Lower lobe of right lung (tissue), 2 donors: ENCODE data around the gene TMEM234. TPM values are rescaled to one million over a fixed set of nuclear protein-coding genes. Genes with fewer than 3 reads are reported as not detected.

Experiments used
- ATAC-seq, 2 donors: fragments of 200-7000 bp; cut with Tn5 transposase; one replicate each; pipeline ENCODE4 v1.9.1; 2020 to 2022; ENCODE audit warnings: mild to moderate bottlenecking in 2 of 2, moderate library complexity in 2 of 2
- DNase-seq: peaks from one replicate; pipeline ENCODE4 v3.0.0-alpha.2; 2020
- H3K27ac ChIP-seq: fragments of 200-600 bp; one replicate; pipeline ENCODE4 v1.8.0; 2022
- H3K27me3 ChIP-seq: fragments of 200-600 bp; one replicate; pipeline ENCODE4 v1.8.0; 2022; ENCODE audit warnings: low read depth
- H3K36me3 ChIP-seq: fragments of 200-600 bp; one replicate; pipeline ENCODE4 v1.8.0; 2022; ENCODE audit warnings: mild to moderate bottlenecking
- H3K4me1 ChIP-seq: fragments of 200-600 bp; one replicate; pipeline ENCODE4 v1.8.0; 2022
- H3K4me3 ChIP-seq: fragments of 200-600 bp; one replicate; pipeline ENCODE4 v1.8.0; 2022; ENCODE audit warnings: mild to moderate bottlenecking
- H3K9me3 ChIP-seq: fragments of 200-600 bp; one replicate; pipeline ENCODE4 v1.8.0; 2022
- CTCF ChIP-seq: fragments of 200-600 bp; IDR thresholded peaks from one replicate; pipeline ENCODE4 v1.8.0; 2022; ENCODE audit warnings: antibody characterized with exemption, mild to moderate bottlenecking
- intact Hi-C: fragments of 100-400 bp; cut with DNase I; formaldehyde crosslinking; loops from one replicate; pipeline ENCODE4 v1.11.0; 2022
- total RNA-seq: library from RNA; stranded (reverse); fragmentation: NEBNext Ultra II Directional; extraction: Animal tissue kit (Norgen Biotek cat#: 25700); gene quantifications from one replicate; pipeline ENCODE4 v1.2.1, GENCODE V29; 2021
- donor health status: DM: no; HTN: yes; CAD: no; lungs with severe emphysema.

TMEM234 gene
- total RNA-seq, 1 donor from 2014 or later = 24.5 TPM

- H3K9me3 ChIP-seq = no peaks in the 10 kb centered on the region
Measured at GRCh38 chr1:32186491-32186890, 35.7 kb downstream of the TMEM234 start.

DNA sequence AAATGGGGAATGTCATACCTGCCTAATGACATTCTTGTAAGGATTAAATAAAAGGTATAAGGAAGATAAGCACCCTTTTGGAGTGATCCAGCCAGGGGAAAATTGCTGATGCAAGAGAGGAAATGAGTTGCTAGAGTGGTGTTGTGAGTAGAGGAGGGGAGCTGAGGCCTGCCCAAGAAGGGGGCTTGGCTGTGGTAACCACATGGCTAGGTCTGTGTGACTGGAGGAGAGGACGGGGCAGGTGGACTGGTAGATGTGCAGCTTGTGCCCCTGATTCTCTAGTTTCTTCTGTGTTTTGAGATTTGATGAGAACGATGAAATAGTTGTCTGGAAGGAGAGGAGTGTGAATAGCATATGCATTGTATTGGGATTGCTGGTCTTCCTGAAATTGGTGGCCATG is 36.1 kb downstream of the TMEM234 start:
- ATAC-seq = no peak
- no peak for TF ChIP-seq CTCF
- DNase-seq = no peak
- no peaks in the 10 kb centered on the region for H3K9me3 ChIP-seq
- H3K36me3 ChIP-seq = peaks cover 98% of the 10 kb centered on the region
- intact Hi-C loops = no loop called here
- H3K27me3 ChIP-seq = no peaks in the 10 kb centered on the region
- no peak overlapping the region for H3K27ac ChIP-seq
- no peak overlapping the region for H3K4me3 ChIP-seq
- peaks cover 41% of the 10 kb centered on the region for H3K4me1 ChIP-seq

More at GRCh38 chr1:32186491-32186890, 35.7 kb downstream of the TMEM234 start:
- ATAC-seq (no peak), DNase-seq (no peak)
- peaks cover 100% of the 10 kb centered on the region for H3K36me3 ChIP-seq
- intact Hi-C loops = no loop called here
- peaks cover 36% of the 10 kb centered on the region for H3K4me1 ChIP-seq
- H3K4me3 ChIP-seq = no peak overlapping the region
- no peak for TF ChIP-seq CTCF
- no peaks in the 10 kb centered on the region for H3K27me3 ChIP-seq
- H3K27ac ChIP-seq = no peak overlapping the region

DNA sequence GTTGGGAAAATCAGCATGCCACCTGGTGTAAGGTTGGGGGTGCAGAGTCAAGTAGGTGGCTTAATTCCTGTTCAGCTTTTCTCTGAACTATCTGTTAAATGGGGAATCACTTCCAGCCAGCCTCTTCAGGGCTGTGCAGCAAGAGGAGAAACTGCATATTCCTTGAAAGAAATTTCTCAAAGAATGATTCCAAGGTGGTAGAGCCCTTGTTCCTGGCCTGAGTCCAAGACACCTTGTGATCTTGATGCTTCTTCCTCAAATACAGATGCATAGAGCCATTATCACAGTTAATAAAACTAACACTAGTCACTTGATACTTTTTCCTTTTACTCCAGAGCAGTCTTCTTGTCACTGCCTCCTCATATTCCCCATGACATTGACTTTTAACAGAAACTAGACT is 37.5 kb downstream of the TMEM234 start:
- H3K36me3 ChIP-seq = peaks cover 84% of the 10 kb centered on the region
- no peak for DNase-seq
- H3K27ac ChIP-seq = no peak overlapping the region
- intact Hi-C loops = no loop called here
- ATAC-seq = no peak
- no peaks in the 10 kb centered on the region for H3K27me3 ChIP-seq
- H3K9me3 ChIP-seq = no peaks in the 10 kb centered on the region
- H3K4me1 ChIP-seq = peaks cover 47% of the 10 kb centered on the region
- no peak for TF ChIP-seq CTCF
- H3K4me3 ChIP-seq = no peak overlapping the region

DNA sequence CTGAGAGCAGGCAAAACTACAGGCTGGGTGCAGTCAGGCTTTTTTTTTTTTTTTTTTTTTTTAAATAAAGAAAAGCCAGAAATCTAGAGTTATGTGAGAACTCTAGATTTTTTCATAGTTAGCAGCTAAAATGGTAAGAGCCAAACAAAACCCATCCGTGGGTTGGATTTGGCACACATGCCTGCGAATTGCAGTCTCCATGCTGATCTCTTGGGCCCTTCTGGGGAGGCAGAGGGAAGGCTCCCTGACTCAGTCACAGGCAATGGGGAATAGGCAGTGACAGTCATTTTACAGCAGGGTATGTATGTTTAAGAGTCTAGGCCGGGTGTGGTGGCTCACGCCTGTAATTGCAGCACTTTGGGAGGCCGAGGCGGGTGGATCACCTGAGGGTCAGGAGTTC is 40.1 kb downstream of the TMEM234 start:
- Histone ChIP-seq H3K27ac (no peak overlapping the region), H3K27me3 (no peaks in the 10 kb centered on the region), H3K9me3 (no peaks in the 10 kb centered on the region), H3K4me3 (peak overlapping the region; percentile 76), H3K4me1 (peaks cover 55% of the 10 kb centered on the region), H3K36me3 (peaks cover 58% of the 10 kb centered on the region)
- no peak for TF ChIP-seq CTCF
- no peak for DNase-seq
- ATAC-seq = no peak
- intact Hi-C loops = no loop called here

- DNase-seq (no peak), ATAC-seq (no peak)
- Histone ChIP-seq H3K27ac (no peak overlapping the region), H3K36me3 (peaks cover 53% of the 10 kb centered on the region), H3K4me1 (peaks cover 55% of the 10 kb centered on the region), H3K4me3 (peak overlapping the region; percentile 76), H3K9me3 (no peaks in the 10 kb centered on the region), H3K27me3 (no peaks in the 10 kb centered on the region)
- TF ChIP-seq CTCF = no peak
- intact Hi-C loops = no loop called here
Measured at GRCh38 chr1:32181563-32181962, 40.6 kb downstream of the TMEM234 start.

DNA sequence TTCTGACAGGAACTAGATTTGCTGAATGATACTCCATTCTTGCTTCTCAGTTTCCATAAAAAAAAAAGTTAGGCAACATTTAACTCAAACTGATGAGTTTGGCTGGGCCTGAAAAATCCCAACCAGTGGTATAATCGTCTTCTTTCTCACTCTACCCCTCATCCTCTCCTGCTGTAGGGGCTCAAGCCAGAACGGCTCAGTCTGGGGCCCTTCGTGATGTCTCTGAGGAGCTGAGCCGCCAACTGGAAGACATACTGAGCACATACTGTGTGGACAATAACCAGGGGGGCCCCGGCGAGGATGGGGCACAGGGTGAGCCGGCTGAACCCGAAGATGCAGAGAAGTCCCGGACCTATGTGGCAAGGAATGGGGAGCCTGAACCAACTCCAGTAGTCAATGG is 41.1 kb downstream of the TMEM234 start:
- Histone ChIP-seq H3K4me1 (peaks cover 53% of the 10 kb centered on the region), H3K4me3 (peak overlapping the region; percentile 76), H3K36me3 (peaks cover 48% of the 10 kb centered on the region), H3K27ac (peak overlapping the region; percentile 85), H3K9me3 (no peaks in the 10 kb centered on the region), H3K27me3 (no peaks in the 10 kb centered on the region)
- intact Hi-C loops = no loop called here
- no peak for DNase-seq
- ATAC-seq = no peak
- no peak for TF ChIP-seq CTCF
